ENCODE data around the gene ARHGAP26.

DNA sequence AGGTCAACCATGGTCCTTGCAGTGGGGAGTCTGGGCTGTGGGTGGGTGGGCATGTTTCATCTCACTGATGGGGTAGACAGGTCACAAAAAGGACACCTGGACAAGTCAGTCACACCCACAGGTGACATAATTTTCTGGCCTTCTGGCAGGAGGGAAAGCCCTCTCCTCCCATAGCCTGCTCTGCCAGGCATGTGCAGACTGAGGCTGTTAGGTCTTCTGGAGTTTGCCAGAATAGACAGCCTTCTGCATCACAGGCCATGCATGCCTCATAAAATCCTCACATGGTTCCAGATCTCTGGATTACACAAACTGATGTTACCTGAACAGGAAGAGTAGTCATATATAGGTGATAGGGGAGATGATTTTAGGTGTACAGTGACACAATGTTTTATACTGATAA is 49.1 kb downstream of the ARHGAP26 start:
- TF ChIP-seq, protein P1, sequence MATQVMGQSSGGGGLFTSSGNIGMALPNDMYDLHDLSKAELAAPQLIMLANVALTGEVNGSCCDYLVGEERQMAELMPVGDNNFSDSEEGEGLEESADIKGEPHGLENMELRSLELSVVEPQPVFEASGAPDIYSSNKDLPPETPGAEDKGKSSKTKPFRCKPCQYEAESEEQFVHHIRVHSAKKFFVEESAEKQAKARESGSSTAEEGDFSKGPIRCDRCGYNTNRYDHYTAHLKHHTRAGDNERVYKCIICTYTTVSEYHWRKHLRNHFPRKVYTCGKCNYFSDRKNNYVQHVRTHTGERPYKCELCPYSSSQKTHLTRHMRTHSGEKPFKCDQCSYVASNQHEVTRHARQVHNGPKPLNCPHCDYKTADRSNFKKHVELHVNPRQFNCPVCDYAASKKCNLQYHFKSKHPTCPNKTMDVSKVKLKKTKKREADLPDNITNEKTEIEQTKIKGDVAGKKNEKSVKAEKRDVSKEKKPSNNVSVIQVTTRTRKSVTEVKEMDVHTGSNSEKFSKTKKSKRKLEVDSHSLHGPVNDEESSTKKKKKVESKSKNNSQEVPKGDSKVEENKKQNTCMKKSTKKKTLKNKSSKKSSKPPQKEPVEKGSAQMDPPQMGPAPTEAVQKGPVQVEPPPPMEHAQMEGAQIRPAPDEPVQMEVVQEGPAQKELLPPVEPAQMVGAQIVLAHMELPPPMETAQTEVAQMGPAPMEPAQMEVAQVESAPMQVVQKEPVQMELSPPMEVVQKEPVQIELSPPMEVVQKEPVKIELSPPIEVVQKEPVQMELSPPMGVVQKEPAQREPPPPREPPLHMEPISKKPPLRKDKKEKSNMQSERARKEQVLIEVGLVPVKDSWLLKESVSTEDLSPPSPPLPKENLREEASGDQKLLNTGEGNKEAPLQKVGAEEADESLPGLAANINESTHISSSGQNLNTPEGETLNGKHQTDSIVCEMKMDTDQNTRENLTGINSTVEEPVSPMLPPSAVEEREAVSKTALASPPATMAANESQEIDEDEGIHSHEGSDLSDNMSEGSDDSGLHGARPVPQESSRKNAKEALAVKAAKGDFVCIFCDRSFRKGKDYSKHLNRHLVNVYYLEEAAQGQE (IDR thresholded peaks at IDR 0.05; ENCODE audit: insufficient read depth in 1 of 2, low read depth in 2 of 2, low read length in 2 of 2), result no peak
- TF ChIP-seq TAF1 (IDR thresholded peaks at IDR 0.05; ENCODE audit: borderline replicate concordance, insufficient read depth, low read length) (no peak), POLR2AphosphoS5 (IDR thresholded peaks at IDR 0.05; ENCODE audit: low read depth, low read length) (no peak), SIN3A (IDR thresholded peaks at IDR 0.05; ENCODE audit: borderline replicate concordance, insufficient read depth, low read length) (no peak)

All from PFSK-1 (cell line).